ENCODE results near the gene BDH1. TPM values are rescaled to one million over a fixed set of nuclear protein-coding genes. Genes with fewer than 3 reads are reported as not detected.
"Not testable (repeated sequence)": the region's sequence is repeated elsewhere in the genome, so short reads cannot be mapped to it uniquely, and the experiment has no call there.

BDH1 gene
- total and polyA plus RNA-seq, 12 donors: 5.7 to 31.1 (median 11.5) TPM

DNA sequence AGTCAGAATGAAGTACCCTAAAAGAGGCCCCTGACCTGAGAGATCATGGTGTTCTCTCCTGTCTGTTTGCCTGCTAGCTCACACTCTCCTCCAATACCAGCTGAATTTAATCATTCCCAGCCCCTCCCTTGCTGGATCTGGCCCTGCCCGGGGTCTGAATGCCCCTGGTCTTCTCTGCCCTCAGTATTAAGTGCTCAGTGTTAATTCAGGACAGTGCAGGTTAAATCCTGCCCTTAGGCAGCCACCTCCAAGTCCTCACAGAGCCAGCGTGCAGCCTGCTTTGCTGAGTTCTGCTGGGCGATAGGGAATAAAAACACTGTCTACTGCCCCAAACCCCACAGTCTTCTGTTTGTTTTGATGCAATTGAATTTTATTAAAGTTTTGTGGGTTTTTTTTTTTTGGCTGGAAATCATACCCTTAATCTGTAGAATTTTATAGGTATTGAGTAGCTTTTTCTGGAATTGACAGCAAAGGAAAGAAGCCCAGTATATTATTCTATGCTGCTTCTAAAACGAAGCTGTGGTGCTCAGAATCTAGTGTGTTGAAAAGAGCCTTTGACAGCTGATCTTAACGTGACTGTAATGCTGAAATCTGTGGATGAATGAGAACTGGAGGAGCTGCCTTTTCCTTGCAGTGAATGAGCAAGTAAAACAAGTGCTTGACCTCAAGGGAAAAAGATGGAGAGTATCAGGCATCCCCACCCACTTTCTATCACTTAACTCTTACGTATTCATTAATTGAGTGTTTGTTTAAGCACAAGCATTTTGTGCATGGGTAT lies 12.3 kb upstream of the BDH1 start:
- peaks cover 5% of the 10 kb centered on the region for H3K27me3 ChIP-seq
- no peak for TF ChIP-seq CTCF (IDR thresholded peaks at IDR 0.05)
- no peak for TF ChIP-seq POLR2A (IDR thresholded peaks at IDR 0.05)
- H3K4me3 ChIP-seq: no peak overlapping the region
- intact Hi-C loops (cut with DNase I): no loop called here
- no peak for DNase-seq
- no peaks in the 10 kb centered on the region for H3K36me3 ChIP-seq (replicated peaks in 1 of 2)
- H3K4me1 ChIP-seq (replicated peaks in 1 of 2): no peaks in the 10 kb centered on the region
- no peak overlapping the region for H3K27ac ChIP-seq
- 46 to 56% (median 55%) methylated on average over 6 of the region's 6 CpGs for WGBS, 4 donors
- H3K9me3 ChIP-seq (replicated peaks in 1 of 3): no peaks in the 10 kb centered on the region

- H3K27ac ChIP-seq; DNase-seq; H3K4me1 ChIP-seq (replicated peaks in 1 of 2); H3K36me3 ChIP-seq (replicated peaks in 1 of 2); intact Hi-C loops (cut with DNase I); H3K9me3 ChIP-seq (replicated peaks in 1 of 3); H3K4me3 ChIP-seq; H3K27me3 ChIP-seq: not testable (repeated sequence)
These were observed 10.4 kb upstream of the BDH1 start for GRCh38 chr3:197566155-197566554.

DNA sequence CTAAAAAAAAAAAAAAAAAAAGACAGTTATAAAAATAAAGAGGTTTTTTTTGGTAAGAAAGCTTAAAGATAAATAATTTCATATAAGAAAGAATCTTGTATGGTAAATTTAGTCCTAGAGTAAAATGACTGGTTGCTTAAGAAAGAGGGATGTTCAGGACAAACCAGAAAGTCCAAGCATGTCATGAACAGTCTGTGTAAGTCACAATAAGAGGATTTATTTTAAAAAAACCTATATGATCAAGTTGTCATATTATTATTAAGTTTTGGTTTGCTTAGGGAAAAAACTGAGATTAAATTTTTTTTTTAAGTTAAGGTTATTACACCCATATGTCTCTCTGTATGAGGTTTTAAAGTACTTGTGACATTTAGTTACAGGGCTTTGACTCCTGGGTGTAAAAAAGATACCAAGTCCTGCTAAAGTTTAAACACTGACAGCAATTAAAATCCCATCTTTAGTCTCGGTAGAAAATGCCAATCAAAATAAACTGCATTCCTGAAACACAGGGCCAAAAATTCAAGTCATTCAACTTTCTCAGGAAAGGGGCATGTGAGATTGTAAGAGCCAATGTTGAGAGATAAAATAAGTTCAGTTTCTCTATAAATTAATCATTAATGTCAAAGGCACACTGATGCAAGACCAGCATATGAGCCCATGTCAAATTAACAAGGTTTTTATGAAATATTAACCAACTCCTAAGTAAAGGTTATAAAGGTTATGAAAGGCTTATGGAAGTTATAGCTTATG lies 8.5 kb upstream of the BDH1 start:
- no peak for TF ChIP-seq CTCF (IDR thresholded peaks at IDR 0.05)
- TF ChIP-seq POLR2A (IDR thresholded peaks at IDR 0.05): no peak
- no peak for DNase-seq
- intact Hi-C loops (cut with DNase I): no loop called here
- H3K4me1 ChIP-seq (replicated peaks in 1 of 2): no peaks in the 10 kb centered on the region
- no peaks in the 10 kb centered on the region for H3K36me3 ChIP-seq (replicated peaks in 1 of 2)
- H3K4me3 ChIP-seq: no peak overlapping the region
- WGBS, 4 donors: 64 to 72% (median 71%) methylated on average over 1 of the region's 1 CpG
- H3K9me3 ChIP-seq (replicated peaks in 1 of 3): no peaks in the 10 kb centered on the region
- peaks cover 5% of the 10 kb centered on the region for H3K27me3 ChIP-seq
- no peak overlapping the region for H3K27ac ChIP-seq

DNA sequence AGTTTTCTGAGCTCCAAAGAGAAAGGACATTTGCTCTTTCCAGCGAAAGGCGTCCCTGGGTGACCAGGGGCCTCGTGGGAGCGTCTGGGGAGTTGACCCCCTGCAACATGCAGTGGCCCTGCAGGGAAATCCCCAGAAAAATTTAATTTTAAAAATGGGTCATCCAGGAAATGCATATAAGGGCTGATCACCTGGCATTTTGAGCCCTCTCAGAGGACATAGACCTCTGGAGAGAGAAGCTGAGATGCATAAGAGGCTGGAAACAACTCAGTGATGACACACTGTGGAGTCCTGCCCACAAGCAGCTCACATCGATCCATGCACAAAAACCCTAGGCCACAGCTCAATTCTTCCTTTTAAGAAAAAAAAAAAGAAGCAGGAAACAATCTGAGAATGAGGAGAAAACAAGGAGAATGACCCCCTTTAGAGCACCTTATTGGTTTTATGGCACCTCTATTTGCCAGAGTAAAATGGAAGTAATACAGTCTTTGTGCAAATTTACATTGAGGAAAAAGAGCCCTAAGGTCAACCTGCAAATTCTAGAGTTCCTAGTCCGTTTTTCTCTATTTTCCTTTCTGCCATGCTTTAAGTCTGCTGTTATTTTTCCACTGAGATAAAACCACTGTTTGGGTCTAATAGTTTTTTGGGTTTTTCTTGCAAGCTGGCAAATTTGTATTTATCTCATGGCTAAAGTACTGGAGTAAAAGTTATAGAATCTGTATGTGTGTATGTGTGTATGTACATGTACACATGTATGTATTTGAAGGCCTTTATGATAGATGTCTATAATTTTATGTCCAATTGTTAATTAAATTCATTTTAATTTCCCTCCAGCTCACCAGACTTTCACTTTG lies 6.9 kb upstream of the BDH1 start:
- TF ChIP-seq POLR2A (IDR thresholded peaks at IDR 0.05) (no peak), CTCF (IDR thresholded peaks at IDR 0.05) (no peak)
- H3K27ac ChIP-seq: no peak overlapping the region
- H3K9me3 ChIP-seq (replicated peaks in 1 of 3): no peaks in the 10 kb centered on the region
- H3K4me3 ChIP-seq: no peak overlapping the region
- no peaks in the 10 kb centered on the region for H3K4me1 ChIP-seq (replicated peaks in 1 of 2)
- intact Hi-C loops (cut with DNase I): no loop called here
- DNase-seq: no peak
- 65 to 79% (median 74%) methylated on average over 6 of the region's 6 CpGs for WGBS, 4 donors
- peaks cover under 1% of the 10 kb centered on the region for H3K27me3 ChIP-seq
- H3K36me3 ChIP-seq (replicated peaks in 1 of 2): no peaks in the 10 kb centered on the region
